MM.1S (cell line): ENCODE measurements around the gene CYP20A1.

Experiments used
- EZH2 ChIP-seq: fragments of 300-600 bp; sonication (generic); optimal IDR thresholded peaks from 2 replicates; pipeline ENCODE3; 2017; ENCODE audit warnings: low read depth, mild to moderate bottlenecking, antibody characterized with exemption, low read length, mixed read lengths
- EZH2phosphoT487 ChIP-seq: fragments of 300-600 bp; sonication (generic); IDR thresholded peaks from 2 replicates; pipeline ENCODE4 v1.6.1; 2018; ENCODE audit warnings: antibody characterized with exemption, low read length
- TF ChIP-seq, protein P1 (sequence below): fragments of 300-600 bp; sonication (generic); IDR thresholded peaks from 2 replicates; pipeline ENCODE4 v1.5.1; 2016; ENCODE audit warnings: antibody characterized with exemption, low read length, mixed read lengths

DNA sequence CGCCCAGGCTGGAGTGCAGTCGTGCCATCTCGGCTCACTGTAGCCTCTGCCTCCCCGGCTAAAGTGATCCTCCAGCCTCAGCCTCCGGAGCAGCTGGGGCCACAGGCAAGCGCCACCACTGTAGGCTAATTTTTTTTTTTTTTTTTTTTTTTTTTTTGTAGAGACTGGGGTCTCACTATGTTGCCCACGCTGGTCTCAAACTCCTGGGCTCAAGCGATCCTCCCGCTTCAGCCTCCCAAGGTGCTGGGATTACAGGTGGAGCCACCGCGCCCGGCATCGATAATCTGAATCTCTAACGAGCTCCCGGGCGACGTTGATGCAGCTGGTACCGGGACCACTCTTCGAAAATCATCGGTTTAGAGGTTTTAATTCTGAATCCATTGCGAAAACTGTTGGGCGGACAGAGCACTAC, 520 bp upstream of the CYP20A1 start:
- TF ChIP-seq, protein P1, sequence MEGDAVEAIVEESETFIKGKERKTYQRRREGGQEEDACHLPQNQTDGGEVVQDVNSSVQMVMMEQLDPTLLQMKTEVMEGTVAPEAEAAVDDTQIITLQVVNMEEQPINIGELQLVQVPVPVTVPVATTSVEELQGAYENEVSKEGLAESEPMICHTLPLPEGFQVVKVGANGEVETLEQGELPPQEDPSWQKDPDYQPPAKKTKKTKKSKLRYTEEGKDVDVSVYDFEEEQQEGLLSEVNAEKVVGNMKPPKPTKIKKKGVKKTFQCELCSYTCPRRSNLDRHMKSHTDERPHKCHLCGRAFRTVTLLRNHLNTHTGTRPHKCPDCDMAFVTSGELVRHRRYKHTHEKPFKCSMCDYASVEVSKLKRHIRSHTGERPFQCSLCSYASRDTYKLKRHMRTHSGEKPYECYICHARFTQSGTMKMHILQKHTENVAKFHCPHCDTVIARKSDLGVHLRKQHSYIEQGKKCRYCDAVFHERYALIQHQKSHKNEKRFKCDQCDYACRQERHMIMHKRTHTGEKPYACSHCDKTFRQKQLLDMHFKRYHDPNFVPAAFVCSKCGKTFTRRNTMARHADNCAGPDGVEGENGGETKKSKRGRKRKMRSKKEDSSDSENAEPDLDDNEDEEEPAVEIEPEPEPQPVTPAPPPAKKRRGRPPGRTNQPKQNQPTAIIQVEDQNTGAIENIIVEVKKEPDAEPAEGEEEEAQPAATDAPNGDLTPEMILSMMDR = no peak
- no peak for TF ChIP-seq EZH2phosphoT487
- no peak for TF ChIP-seq EZH2
